CD1c-positive myeloid dendritic cell (primary cell): ENCODE results near the gene PIK3C2G.
"Not testable (repeated sequence)": the region's sequence is repeated elsewhere in the genome, so short reads cannot be mapped to it uniquely, and the experiment has no call there.

Source experiments
- DNase-seq: peaks from one replicate; pipeline ENCODE4 v3.0.0-alpha.2; 2016; ENCODE audit errors: extremely low spot score

PIK3C2G gene

GRCh38 chr12:18468246-18469075 is 207.1 kb downstream of the PIK3C2G start:
- DNase-seq, result no peak

DNA sequence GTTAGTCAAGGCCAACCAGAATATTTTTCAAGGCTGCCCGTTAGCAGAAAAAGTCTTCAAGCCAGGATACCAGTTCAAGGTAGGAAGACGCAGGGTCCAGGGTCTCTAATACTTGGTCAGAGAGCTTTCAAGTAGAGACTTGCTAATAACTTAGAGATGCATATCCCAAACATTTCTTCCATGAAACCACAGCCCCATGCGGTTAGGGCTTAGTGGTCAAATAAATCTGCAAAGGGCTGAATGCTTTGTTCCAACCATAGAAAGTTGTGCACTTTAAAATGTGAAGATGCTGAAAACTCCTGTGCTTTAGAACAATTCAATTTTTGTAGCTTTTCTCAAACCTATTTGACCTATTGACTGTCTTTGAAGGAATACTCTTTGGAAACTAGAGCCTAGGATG is 208.9 kb downstream of the PIK3C2G start:
- no peak for DNase-seq

DNA sequence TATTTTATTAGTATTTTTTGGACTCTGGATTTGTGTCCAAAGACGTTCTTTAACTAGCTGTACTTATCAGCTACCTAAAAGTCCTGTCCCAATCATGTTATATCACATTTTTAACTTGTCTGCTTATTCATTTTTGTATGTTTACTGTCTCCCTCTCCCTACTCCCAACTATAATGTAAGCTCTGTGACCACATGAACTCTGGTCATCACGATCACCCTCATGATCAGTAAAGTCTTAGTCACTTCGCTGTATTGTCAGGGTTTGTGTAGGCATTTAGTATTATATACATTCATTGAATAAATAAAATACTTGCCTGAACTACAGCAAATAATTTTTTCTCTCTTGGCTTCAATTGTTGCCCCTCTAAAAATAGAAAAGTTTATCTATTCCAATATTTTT is 211.0 kb downstream of the PIK3C2G start:
- DNase-seq, result no peak

GRCh38 chr12:18472806-18473205 is 211.5 kb downstream of the PIK3C2G start:
- DNase-seq, result no peak

GRCh38 chr12:18476861-18477260 is 215.5 kb downstream of the PIK3C2G start:
- no peak for DNase-seq

GRCh38 chr12:18479256-18479655 is 217.9 kb downstream of the PIK3C2G start:
- DNase-seq, result no peak

GRCh38 chr12:18482601-18483120 is 221.3 kb downstream of the PIK3C2G start:
- DNase-seq, result no peak

DNA sequence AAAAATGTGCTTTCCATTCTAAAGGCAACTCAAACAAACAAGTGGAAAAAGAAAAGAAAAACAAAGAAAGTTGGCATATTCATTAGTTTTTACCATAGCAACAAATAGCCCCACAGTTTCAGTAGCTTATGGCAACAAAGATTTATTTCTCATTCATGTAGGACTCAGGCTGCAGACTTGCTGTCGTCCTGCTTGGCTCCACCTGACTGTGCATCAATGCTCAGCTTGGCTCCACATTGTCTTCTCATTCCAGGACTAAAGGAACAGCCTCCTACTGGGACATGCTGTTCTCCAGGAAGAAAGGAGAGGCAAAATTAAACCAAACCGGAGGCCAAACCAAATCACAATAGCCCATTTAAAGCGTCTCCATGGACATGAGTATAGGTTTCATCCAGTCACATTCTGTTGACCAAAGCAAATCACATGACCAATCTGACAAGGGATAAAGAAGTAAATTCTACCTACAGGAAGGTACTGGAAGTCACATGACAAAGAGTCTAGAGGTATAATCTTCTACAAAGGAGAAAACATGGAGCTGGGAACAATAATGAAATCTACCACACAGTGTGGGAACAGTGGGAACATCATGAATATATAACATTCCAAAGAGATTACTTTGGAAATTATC is 222.5 kb downstream of the PIK3C2G start:
- no peak for DNase-seq

DNA sequence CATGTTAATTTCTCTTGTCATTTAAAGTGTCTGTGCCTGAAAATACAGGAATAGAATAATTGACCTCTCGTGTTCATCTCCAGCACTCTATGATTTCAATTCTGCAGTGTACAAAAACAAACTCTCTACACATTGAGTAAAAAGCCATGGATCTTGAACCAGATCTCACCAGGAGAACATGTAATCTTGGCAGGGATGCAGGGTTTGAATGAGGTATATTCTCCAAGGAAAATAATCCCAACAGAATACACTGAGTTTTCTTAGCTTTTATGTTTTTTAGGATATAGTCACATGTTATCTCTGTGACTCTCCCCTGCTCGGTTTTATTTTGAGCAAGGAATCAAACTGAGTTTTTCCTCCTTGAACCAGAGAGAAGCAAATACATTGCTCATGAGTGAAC is 224.7 kb downstream of the PIK3C2G start:
- no peak for DNase-seq

DNA sequence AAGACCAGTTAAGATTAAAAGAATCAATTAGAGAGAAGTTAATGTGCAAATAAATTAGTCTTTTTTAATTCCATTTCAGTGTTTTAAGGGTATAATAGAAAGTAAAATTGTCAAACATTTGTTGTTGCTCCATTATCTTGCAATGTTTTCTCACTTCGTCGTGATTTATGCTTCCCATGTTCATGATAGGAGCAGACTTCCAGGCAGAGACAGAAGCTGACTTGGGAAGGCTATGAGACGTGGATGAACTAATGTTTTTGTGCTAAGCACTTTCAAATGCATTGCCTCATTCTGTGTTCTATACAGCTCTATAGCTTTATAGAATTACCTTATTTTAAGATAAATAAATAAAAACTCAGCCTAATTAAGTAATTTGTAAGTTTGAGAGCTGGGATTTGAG is 226.2 kb downstream of the PIK3C2G start:
- DNase-seq, result no peak

GRCh38 chr12:18492372-18493025 is 231.2 kb downstream of the PIK3C2G start:
- DNase-seq, result no peak

GRCh38 chr12:18496156-18496555 is 234.8 kb downstream of the PIK3C2G start:
- DNase-seq, result no peak

DNA sequence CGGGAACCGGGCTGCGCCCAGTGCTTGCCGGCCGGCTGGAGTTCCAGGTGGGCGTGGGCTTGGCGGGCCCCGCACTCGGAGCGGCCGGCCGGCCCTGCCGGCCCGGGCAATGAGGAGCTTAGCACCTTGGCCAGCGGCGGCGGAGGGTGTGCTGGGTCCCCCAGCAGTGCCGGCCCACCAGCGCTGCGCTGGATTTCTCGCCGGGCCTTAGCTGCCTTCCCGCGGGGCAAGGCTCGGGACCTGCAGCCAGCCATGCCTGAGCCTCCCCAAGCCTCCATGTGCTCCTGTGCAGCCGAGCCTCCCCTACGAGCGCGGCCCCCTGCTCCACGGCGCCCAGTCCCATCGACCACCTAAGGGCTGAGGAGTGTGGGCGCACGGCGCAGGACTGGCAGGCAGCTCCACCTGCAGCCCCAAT is 238.8 kb downstream of the PIK3C2G start:
- not testable (repeated sequence) for DNase-seq

DNA sequence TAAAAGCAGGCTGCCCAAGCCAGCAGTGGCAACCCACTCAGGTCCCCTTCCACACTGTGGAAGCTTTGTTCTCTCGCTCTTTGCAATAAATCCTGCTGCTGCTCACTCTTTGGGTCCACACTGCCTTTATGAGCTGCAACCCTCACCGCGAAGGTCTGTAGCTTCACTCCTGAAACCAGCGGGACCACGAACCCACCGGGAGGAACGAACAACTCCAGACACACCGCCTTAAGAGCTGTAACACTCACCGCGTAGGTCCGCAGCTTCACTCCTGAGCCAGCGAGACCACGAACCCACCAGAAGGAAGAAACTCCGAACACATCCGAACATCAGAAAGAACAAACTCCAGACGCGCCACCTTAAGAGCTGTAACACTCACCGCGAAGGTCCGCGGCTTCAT is 239.4 kb downstream of the PIK3C2G start:
- DNase-seq, result not testable (repeated sequence)

DNA sequence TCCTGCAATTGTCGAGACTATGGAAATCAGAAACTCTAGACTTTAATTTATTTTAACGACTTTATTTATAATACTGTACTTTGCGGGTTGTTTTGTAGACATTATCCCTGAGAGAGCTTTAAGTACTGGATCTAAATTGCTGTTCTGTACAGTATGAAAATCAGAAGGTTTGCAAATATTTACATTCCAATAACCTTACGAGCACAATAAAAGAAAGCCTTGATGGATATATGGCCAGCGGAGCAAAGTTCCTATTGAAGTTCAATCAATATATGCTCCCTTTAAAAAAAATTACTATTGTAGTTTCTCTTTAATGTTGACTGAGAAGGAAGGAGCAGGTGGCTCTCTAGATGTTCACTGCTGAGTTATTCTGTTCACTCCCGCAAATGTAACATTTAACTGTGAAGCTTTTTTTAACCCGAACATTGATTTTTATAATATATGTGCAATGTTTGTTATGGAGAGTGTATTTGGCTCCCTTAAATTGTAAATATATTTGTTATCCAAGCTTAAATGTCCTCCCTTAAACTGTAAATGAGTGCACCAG is 241.2 kb downstream of the PIK3C2G start:
- DNase-seq, result no peak

GRCh38 chr12:18521461-18521860 is 260.1 kb downstream of the PIK3C2G start:
- no peak for DNase-seq

DNA sequence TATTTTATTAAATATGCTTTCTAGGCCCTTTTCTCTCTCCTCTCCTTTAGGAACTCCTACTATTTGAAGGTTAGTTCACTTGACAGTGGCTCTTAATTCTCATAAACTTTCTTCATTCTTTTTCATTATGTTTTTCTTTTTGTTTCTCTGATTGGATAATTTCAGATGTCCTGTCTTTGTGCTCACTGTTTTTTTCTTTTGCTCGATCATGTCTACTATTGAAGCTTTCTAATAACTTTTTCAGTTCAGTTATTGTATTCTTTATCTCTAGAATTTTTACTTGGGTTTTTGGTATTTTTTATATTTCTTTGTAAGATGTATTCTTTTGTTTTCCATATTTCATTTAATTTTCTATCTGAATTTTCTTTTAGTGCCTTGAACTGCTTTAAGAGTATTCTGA is 261.5 kb downstream of the PIK3C2G start:
- no peak for DNase-seq

GRCh38 chr12:18542497-18542896 is 281.2 kb downstream of the PIK3C2G start:
- DNase-seq, result not testable (repeated sequence)

DNA sequence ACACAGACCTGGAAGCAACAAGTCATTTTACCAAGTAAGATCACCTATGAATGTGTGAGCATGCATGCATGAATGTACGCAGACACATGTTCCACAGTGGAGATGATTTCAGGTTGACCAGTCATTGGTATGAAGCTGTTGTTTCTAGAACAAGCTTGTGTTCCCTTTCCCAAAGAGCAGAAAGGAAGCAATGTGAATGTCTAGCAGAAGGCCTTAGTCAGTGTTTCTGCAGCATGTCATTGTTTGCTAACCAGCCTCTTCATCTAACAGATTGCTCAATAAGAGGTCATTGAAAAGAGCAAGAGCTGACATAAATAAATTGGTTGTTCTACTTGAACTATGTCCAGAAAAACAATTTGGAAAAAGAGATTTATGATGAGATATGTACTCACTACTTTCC is 285.1 kb downstream of the PIK3C2G start:
- DNase-seq, result no peak

GRCh38 chr12:18549598-18549997 is 288.3 kb downstream of the PIK3C2G start:
- DNase-seq, result no peak

- no peak for DNase-seq
Observed at GRCh38 chr12:18551106-18551505, 289.8 kb downstream of the PIK3C2G start.

GRCh38 chr12:18551701-18552100 is 290.4 kb downstream of the PIK3C2G start:
- no peak for DNase-seq
